B cell (primary cell): Measurements from ENCODE around the gene SH3RF3. TPM values are rescaled to one million over a fixed set of nuclear protein-coding genes. Genes with fewer than 3 reads are reported as not detected.

Source experiments
- ATAC-seq: fragments of 200-7000 bp; cut with Tn5 transposase; one replicate; pipeline ENCODE4 v1.10.0; 2021; ENCODE audit warnings: low read depth, mild to moderate bottlenecking, moderate number of reproducible peaks, moderate library complexity
- CTCF ChIA-PET: fragments of 350-600 bp; sonication (Branson Sonifier 250); formaldehyde crosslinking; loops from one replicate; lab custom pipeline; 2021; ENCODE audit warnings: antibody characterized with exemption, inconsistent platforms; lab: Charles Lee
- POLR2A ChIA-PET: fragments of 350-600 bp; sonication (Branson Sonifier 250); formaldehyde crosslinking; loops from one replicate; lab custom pipeline; 2021; ENCODE audit warnings: antibody characterized with exemption; lab: Charles Lee
- DNase-seq: peaks from one replicate; pipeline ENCODE4 v3.0.0; 2013
- H2AFZ ChIP-seq: 2 replicates; pipeline ENCODE4 v1.6.1; 2012; ENCODE audit warnings: mild to moderate bottlenecking, low read depth, low read length; ENCODE audit not compliant: insufficient read depth, poor library complexity, severe bottlenecking
- H3K27ac ChIP-seq, 2 donors: 1 replicate in 1 of 2; 2 replicates in 1 of 2; pipeline ENCODE4 v1.5.1; 2012 to 2013; ENCODE audit warnings: low read length in 2 of 2, mild to moderate bottlenecking in 2 of 2, moderate library complexity in 1 of 2
- H3K27me3 ChIP-seq, 4 experiments: fragments of 200-600 bp in 1 of 4; sonication (generic) in 1 of 4; replicated peaks in 1 of 4; 1 replicate in 2 of 4; 2 replicates in 2 of 4; pipeline versions ENCODE4 v1.6.1 to v1.7.0; 2013 to 2016; ENCODE audit warnings: low read length in 3 of 4, mild to moderate bottlenecking in 2 of 4, mixed read lengths in 1 of 4, moderate library complexity in 1 of 4; ENCODE audit not compliant: insufficient read depth in 4 of 4, control insufficient read depth in 3 of 4; ENCODE audit errors: control extremely low read depth in 1 of 4
- H3K36me3 ChIP-seq, 2 experiments: replicated peaks in 1 of 2; 1 replicate in 1 of 2; 2 replicates in 1 of 2; pipeline versions ENCODE4 v1.6.1 to v1.7.1; 2013; ENCODE audit warnings: low read length in 1 of 2; ENCODE audit not compliant: insufficient read depth in 2 of 2, control insufficient read depth in 1 of 2; ENCODE audit errors: control extremely low read depth in 1 of 2, extremely low read depth in 1 of 2
- H3K4me1 ChIP-seq, 2 donors: fragments of 200-600 bp in 1 of 2; sonication (generic) in 1 of 2; 1 replicate in 1 of 2; 2 replicates in 1 of 2; pipeline versions ENCODE4 v1.5.1 to v1.6.1; 2013 to 2017; ENCODE audit warnings: low read length in 2 of 2; ENCODE audit not compliant: control insufficient read depth in 2 of 2, insufficient read depth in 2 of 2
- H3K4me2 ChIP-seq: replicated peaks from 2 replicates; pipeline ENCODE3; 2012; ENCODE audit warnings: mild to moderate bottlenecking, low read depth, low read length; ENCODE audit not compliant: poor library complexity, severe bottlenecking
- H3K4me3 ChIP-seq, 5 experiments: fragments of 200-600 bp in 1 of 5; sonication (generic) in 1 of 5; 1 replicate in 3 of 5; 2 replicates in 2 of 5; pipeline versions ENCODE4 v1.5.1 to v1.7.0; 2011 to 2016; ENCODE audit warnings: low read length in 4 of 5, mild to moderate bottlenecking in 4 of 5, low read depth in 2 of 5, control low read depth in 1 of 5, moderate library complexity in 1 of 5; ENCODE audit not compliant: insufficient read depth in 1 of 5; ENCODE audit errors: control extremely low read depth in 1 of 5, extremely low read depth in 1 of 5
- H3K79me2 ChIP-seq: fragments of 200-600 bp; sonication (generic); one replicate; pipeline ENCODE4 v1.6.0; 2016; ENCODE audit warnings: low read length; ENCODE audit not compliant: control insufficient read depth, insufficient read depth
- H3K9ac ChIP-seq: fragments of 200-600 bp; sonication (generic); 2 replicates; pipeline ENCODE4 v1.6.1; 2017; ENCODE audit warnings: mild to moderate bottlenecking, low read length, moderate library complexity
- H3K9me3 ChIP-seq, 3 donors: one replicate each; pipeline versions ENCODE4 v1.6.1 to v1.7.1; 2013; ENCODE audit warnings: low read length in 2 of 3; ENCODE audit not compliant: control insufficient read depth in 2 of 3, insufficient read depth in 1 of 3; ENCODE audit errors: control extremely low read depth in 1 of 3
- H4K20me1 ChIP-seq: 2 replicates; pipeline ENCODE4 v1.6.0; 2012; ENCODE audit warnings: mild to moderate bottlenecking, low read length; ENCODE audit not compliant: insufficient read depth, control insufficient read depth, poor library complexity, severe bottlenecking
- H3K27ac Mint-ChIP-seq: one replicate; pipeline ENCODE4 v1.8.0; 2021; ENCODE audit warnings: mixed read lengths
- H3K27me3 Mint-ChIP-seq: one replicate; pipeline ENCODE4 v1.8.0; 2021; ENCODE audit warnings: mixed read lengths
- H3K4me1 Mint-ChIP-seq: one replicate; pipeline ENCODE4 v1.8.0; 2021; ENCODE audit warnings: mixed read lengths
- H3K4me3 Mint-ChIP-seq: one replicate; pipeline ENCODE4 v1.8.0; 2021; ENCODE audit warnings: mixed read lengths
- H3K9me3 Mint-ChIP-seq: one replicate; pipeline ENCODE4 v1.8.0; 2022; ENCODE audit warnings: mixed read lengths; ENCODE audit not compliant: insufficient read depth
- CTCF ChIP-seq: fragments of 200-600 bp; IDR thresholded peaks from one replicate; pipeline ENCODE4 v1.8.0; 2022; ENCODE audit warnings: antibody characterized with exemption, mild to moderate bottlenecking
- EZH2 ChIP-seq: IDR thresholded peaks from 2 replicates; pipeline ENCODE4 v1.6.1; 2012; ENCODE audit warnings: borderline replicate concordance, low read depth, mild to moderate bottlenecking, moderate library complexity, low read length; ENCODE audit not compliant: insufficient read depth, poor library complexity, severe bottlenecking
- WGBS: methylation state at CpG from one replicate; pipeline ENCODE4 v1.1.5; 2013; ENCODE audit warnings: missing lambda C conversion rate; ENCODE audit not compliant: insufficient coverage; 5-methylcytosine and 5-hydroxymethylcytosine counted together
- intact Hi-C: fragments of 100-400 bp; cut with micrococcal nuclease; formaldehyde crosslinking; loops from one replicate; pipeline ENCODE4 v1.10.0; 2022
- polyA plus RNA-seq: library from polyadenylated mRNA; depleted of rRNA; stranded (reverse); fragments of >200 nt; gene quantifications from 2 replicates; pipeline ENCODE4 v1.2.3, GENCODE V29; 2012
- total RNA-seq, 2 donors: library from RNA; stranded (reverse); fragments of 120-200 nt in 1 of 2; gene quantifications; 1 replicate in 1 of 2; 2 replicates in 1 of 2; pipeline versions ENCODE4 v1.2.3 to v1.2.4, GENCODE V29; 2013 to 2022

The SH3RF3 gene
- total and polyA plus RNA-seq, 2 donors (not counting 1 experiment from before 2014, with no cell fraction given) = 0.07 to 1.2 TPM

GRCh38 chr2:109177635-109178034 is 48.6 kb downstream of the SH3RF3 start:
- no peak for TF ChIP-seq EZH2
- ATAC-seq (no peak), DNase-seq (no peak)
- H3K27ac Mint-ChIP-seq = no peak overlapping the region
- peaks cover 2% of the 10 kb centered on the region for H3K27me3 Mint-ChIP-seq
- peaks cover 4% of the 10 kb centered on the region for H3K9me3 Mint-ChIP-seq
- H3K4me1 Mint-ChIP-seq = peaks cover 7% of the 10 kb centered on the region
- Histone ChIP-seq H2AFZ (no peak overlapping the region), H3K4me3 (no peak overlapping the region), H3K36me3 (no peaks in the 10 kb centered on the region), H4K20me1 (no peaks in the 10 kb centered on the region), H3K4me1 (peaks cover 0 to 6% of the 10 kb centered on the region in 2 donors), H3K9me3 (peaks cover 0 to 21% (median 4%) of the 10 kb centered on the region in 3 donors), H3K9ac (no peak overlapping the region), H3K4me2 (no peak overlapping the region), H3K27ac (no peak overlapping the region), H3K27me3 (no peaks in the 10 kb centered on the region), H3K79me2 (no peaks in the 10 kb centered on the region)
- intact Hi-C loops = no loop called here
- H3K4me3 Mint-ChIP-seq = no peak overlapping the region
- CTCF ChIA-PET = no interaction called here
- POLR2A ChIA-PET = no interaction called here

GRCh38 chr2:109178968-109179367 is 50.0 kb downstream of the SH3RF3 start:
- POLR2A ChIA-PET = no interaction called here
- Histone ChIP-seq H3K36me3 (no peaks in the 10 kb centered on the region), H3K79me2 (no peaks in the 10 kb centered on the region), H2AFZ (no peak overlapping the region), H3K9me3 (peaks cover 0 to 20% (median 4%) of the 10 kb centered on the region in 3 donors), H3K27ac (no peak overlapping the region), H3K4me3 (no peak overlapping the region), H3K4me2 (no peak overlapping the region), H3K9ac (no peak overlapping the region), H4K20me1 (no peaks in the 10 kb centered on the region), H3K4me1 (peaks cover 0 to 5% of the 10 kb centered on the region in 2 donors), H3K27me3 (no peaks in the 10 kb centered on the region)
- H3K4me1 Mint-ChIP-seq = peaks cover 6% of the 10 kb centered on the region
- intact Hi-C loops = no loop called here
- DNase-seq (no peak), ATAC-seq (no peak)
- WGBS = 80% methylated on average over 3 of the region's 3 CpGs
- H3K4me3 Mint-ChIP-seq = no peak overlapping the region
- peaks cover 2% of the 10 kb centered on the region for H3K27me3 Mint-ChIP-seq
- no peak for TF ChIP-seq CTCF
- TF ChIP-seq EZH2 = no peak
- no peak overlapping the region for H3K27ac Mint-ChIP-seq
- H3K9me3 Mint-ChIP-seq = peaks cover 4% of the 10 kb centered on the region
- CTCF ChIA-PET = no interaction called here
